Hepatocyte (in vitro differentiated cells): Measurements from ENCODE around the gene GET3.

Experiments used
- EZH2 ChIP-seq: fragments of 200-600 bp; sonication (generic); IDR thresholded peaks from 2 replicates; pipeline ENCODE4 v1.6.1; 2016; ENCODE audit warnings: antibody characterized with exemption, mild to moderate bottlenecking, borderline replicate concordance
- EZH2phosphoT487 ChIP-seq: fragments of 200-600 bp; sonication (generic); IDR thresholded peaks from one replicate; pipeline ENCODE4 v1.6.1; 2018; ENCODE audit warnings: antibody characterized with exemption, mild to moderate bottlenecking, low read depth, moderate library complexity; ENCODE audit not compliant: unreplicated experiment, severe bottlenecking
- TF ChIP-seq, protein P1 (sequence below): fragments of 200-600 bp; sonication (generic); IDR thresholded peaks from 2 replicates; pipeline ENCODE4 v1.5.1; 2016; ENCODE audit warnings: antibody characterized with exemption, mild to moderate bottlenecking; ENCODE audit not compliant: poor library complexity

DNA sequence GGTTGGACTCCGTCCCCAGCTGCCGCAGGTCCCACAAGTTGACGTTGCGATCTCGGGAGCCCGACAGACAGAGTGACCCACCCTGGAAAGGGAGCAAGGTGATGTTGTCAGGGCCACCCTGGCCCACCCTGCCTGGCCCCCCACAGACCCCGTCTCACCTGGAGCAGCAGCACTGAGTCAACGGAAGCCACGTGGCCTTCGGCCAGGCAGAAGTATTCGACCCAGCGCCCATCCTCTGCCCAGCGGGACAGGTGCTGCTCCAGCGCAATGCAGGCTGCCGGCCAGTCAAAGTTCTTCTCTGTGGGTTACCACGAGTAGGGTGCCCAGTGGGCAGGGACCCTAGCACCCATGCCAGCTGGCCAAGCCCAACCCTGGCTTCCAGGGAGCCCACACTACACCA, 42.7 kb upstream of the GET3 start:
- TF ChIP-seq, protein P1, sequence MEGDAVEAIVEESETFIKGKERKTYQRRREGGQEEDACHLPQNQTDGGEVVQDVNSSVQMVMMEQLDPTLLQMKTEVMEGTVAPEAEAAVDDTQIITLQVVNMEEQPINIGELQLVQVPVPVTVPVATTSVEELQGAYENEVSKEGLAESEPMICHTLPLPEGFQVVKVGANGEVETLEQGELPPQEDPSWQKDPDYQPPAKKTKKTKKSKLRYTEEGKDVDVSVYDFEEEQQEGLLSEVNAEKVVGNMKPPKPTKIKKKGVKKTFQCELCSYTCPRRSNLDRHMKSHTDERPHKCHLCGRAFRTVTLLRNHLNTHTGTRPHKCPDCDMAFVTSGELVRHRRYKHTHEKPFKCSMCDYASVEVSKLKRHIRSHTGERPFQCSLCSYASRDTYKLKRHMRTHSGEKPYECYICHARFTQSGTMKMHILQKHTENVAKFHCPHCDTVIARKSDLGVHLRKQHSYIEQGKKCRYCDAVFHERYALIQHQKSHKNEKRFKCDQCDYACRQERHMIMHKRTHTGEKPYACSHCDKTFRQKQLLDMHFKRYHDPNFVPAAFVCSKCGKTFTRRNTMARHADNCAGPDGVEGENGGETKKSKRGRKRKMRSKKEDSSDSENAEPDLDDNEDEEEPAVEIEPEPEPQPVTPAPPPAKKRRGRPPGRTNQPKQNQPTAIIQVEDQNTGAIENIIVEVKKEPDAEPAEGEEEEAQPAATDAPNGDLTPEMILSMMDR: no peak
- TF ChIP-seq EZH2 (no peak), EZH2phosphoT487 (no peak)
